Bronchial epithelial cell (primary cell): ENCODE measurements around the gene AFMID. TPM values are rescaled to one million over a fixed set of nuclear protein-coding genes. Genes with fewer than 3 reads are reported as not detected.
A peak's percentile ranks its signal among the peaks of the same experiment; 100 is the strongest.
"Not testable (repeated sequence)": the region's sequence is repeated elsewhere in the genome, so short reads cannot be mapped to it uniquely, and the experiment has no call there.

ENCODE experiments used
- DNase-seq: peaks from one replicate; pipeline ENCODE4 v3.0.0-alpha.2; 2010; ENCODE audit warnings: low read depth
- FAIRE-seq: peaks from 2 replicates; lab custom pipeline; 2011; peaks lifted over from hg19 to GRCh38; lab: Jason Lieb, UNC
- H3K27me3 ChIP-seq: 2 replicates; pipeline ENCODE4 v1.5.1; 2011; ENCODE audit warnings: low read length; ENCODE audit not compliant: control insufficient read depth, insufficient read depth
- H3K36me3 ChIP-seq: 2 replicates; pipeline ENCODE4 v1.5.1; 2011; ENCODE audit warnings: low read length; ENCODE audit not compliant: control insufficient read depth, insufficient read depth
- H3K4me3 ChIP-seq: 2 replicates; pipeline ENCODE4 v1.5.1; 2011; ENCODE audit warnings: mild to moderate bottlenecking, low read depth, low read length, control low read depth
- CTCF ChIP-seq: IDR thresholded peaks from 2 replicates; pipeline ENCODE4 v1.5.1; 2011; ENCODE audit warnings: mild to moderate bottlenecking, moderate library complexity, low read length, control low read depth, inconsistent platforms; ENCODE audit not compliant: insufficient read depth, severe bottlenecking
- total RNA-seq: library from RNA; depleted of rRNA; stranded (reverse); fragments of >200 nt; gene quantifications from 2 replicates; pipeline ENCODE4 v1.2.1, GENCODE V29; 2014

Gene AFMID
- total RNA-seq, 1 donor from 2014 or later, result 32.1 TPM

GRCh38 chr17:78168242-78168902, 18.8 kb upstream of the AFMID start, which contains the start of gene SYNGR2:
Gene SYNGR2, plus strand, starts transcription at chr17:78168581. Its CDS starts 36 bp downstream, at chr17:78168617.
- Histone ChIP-seq H3K36me3 (peaks cover 8% of the 10 kb centered on the region), H3K4me3 (peak within 1 kb of the TSS; percentile 72), H3K27me3 (no peaks in the 10 kb centered on the region)
- no peak for TF ChIP-seq CTCF
- DNase-seq, result no peak
- FAIRE-seq, result no peak

GRCh38 chr17:78168903-78169793, 18.0 kb upstream of the AFMID start:
- DNase-seq (peak; percentile 35), FAIRE-seq (no peak)
- no peak for TF ChIP-seq CTCF
- Histone ChIP-seq H3K4me3 (peak overlapping the region; percentile 72), H3K36me3 (peaks cover 8% of the 10 kb centered on the region), H3K27me3 (no peaks in the 10 kb centered on the region)

GRCh38 chr17:78170692-78171590, 16.2 kb upstream of the AFMID start:
- Histone ChIP-seq H3K36me3 (peaks cover 8% of the 10 kb centered on the region), H3K27me3 (no peaks in the 10 kb centered on the region), H3K4me3 (no peak overlapping the region)
- FAIRE-seq (peak; percentile 7), DNase-seq (no peak)
- no peak for TF ChIP-seq CTCF

- DNase-seq, FAIRE-seq, H3K4me3 ChIP-seq, H3K27me3 ChIP-seq, H3K36me3 ChIP-seq: not testable (repeated sequence)
Measured at GRCh38 chr17:78171591-78172248, 15.4 kb upstream of the AFMID start.

GRCh38 chr17:78172249-78173051, 14.7 kb upstream of the AFMID start:
- no peaks in the 10 kb centered on the region for H3K27me3 ChIP-seq
- no peak overlapping the region for H3K4me3 ChIP-seq
- FAIRE-seq (no peak), DNase-seq (no peak)
- H3K36me3 ChIP-seq, result peaks cover 8% of the 10 kb centered on the region
- TF ChIP-seq CTCF, result no peak
